Skeletal muscle satellite cell (primary cell): ENCODE measurements around the gene NHERF2.

Source experiments
- H3K27me3 ChIP-seq: 2 replicates; pipeline ENCODE4 v1.7.0; 2013; ENCODE audit warnings: low read length; ENCODE audit not compliant: control insufficient read depth, insufficient read depth
- H3K36me3 ChIP-seq: 2 replicates; pipeline ENCODE4 v1.7.0; 2013; ENCODE audit warnings: mild to moderate bottlenecking, control low read depth, low read length; ENCODE audit not compliant: insufficient read depth
- H3K4me1 ChIP-seq: 2 replicates; pipeline ENCODE4 v1.7.0; 2013; ENCODE audit warnings: low read length; ENCODE audit not compliant: control insufficient read depth, insufficient read depth
- H3K4me2 ChIP-seq: 2 replicates; pipeline ENCODE4 v1.7.0; 2013; ENCODE audit warnings: mild to moderate bottlenecking, low read length
- H3K4me3 ChIP-seq: 2 replicates; pipeline ENCODE4 v1.7.0; 2013; ENCODE audit warnings: low read length
- H3K9ac ChIP-seq: 2 replicates; pipeline ENCODE4 v1.7.0; 2013; ENCODE audit warnings: mild to moderate bottlenecking, low read depth, low read length, moderate library complexity
- H3K9me3 ChIP-seq: replicated peaks from 2 replicates; pipeline ENCODE4 v1.7.0; 2013; ENCODE audit warnings: mild to moderate bottlenecking, control low read depth, low read length

The NHERF2 gene

GRCh38 chr16:2002406-2003230, 24.1 kb upstream of the NHERF2 start:
- no peak overlapping the region for H3K4me3 ChIP-seq
- no peak overlapping the region for H3K9ac ChIP-seq
- H3K36me3 ChIP-seq: peaks cover 53% of the 10 kb centered on the region
- H3K9me3 ChIP-seq: no peaks in the 10 kb centered on the region
- H3K4me1 ChIP-seq: peaks cover 45% of the 10 kb centered on the region
- H3K4me2 ChIP-seq: no peak overlapping the region
- no peaks in the 10 kb centered on the region for H3K27me3 ChIP-seq

GRCh38 chr16:2003231-2003826, 23.4 kb upstream of the NHERF2 start:
- Histone ChIP-seq H3K4me2 (no peak overlapping the region), H3K27me3 (no peaks in the 10 kb centered on the region), H3K9ac (no peak overlapping the region), H3K36me3 (peaks cover 47% of the 10 kb centered on the region), H3K4me3 (no peak overlapping the region), H3K4me1 (peaks cover 45% of the 10 kb centered on the region), H3K9me3 (no peaks in the 10 kb centered on the region)

GRCh38 chr16:2003827-2004641, 22.7 kb upstream of the NHERF2 start:
- Histone ChIP-seq H3K4me3 (peak overlapping the region; percentile 38), H3K9ac (peak overlapping the region; percentile 39), H3K9me3 (no peaks in the 10 kb centered on the region), H3K36me3 (peaks cover 44% of the 10 kb centered on the region), H3K4me2 (peak overlapping the region; percentile 66), H3K27me3 (no peaks in the 10 kb centered on the region), H3K4me1 (peaks cover 48% of the 10 kb centered on the region)

GRCh38 chr16:2004795-2005517, 21.7 kb upstream of the NHERF2 start:
- Histone ChIP-seq H3K27me3 (no peaks in the 10 kb centered on the region), H3K36me3 (peaks cover 35% of the 10 kb centered on the region), H3K4me3 (peak overlapping the region; percentile 38), H3K9me3 (no peaks in the 10 kb centered on the region), H3K4me1 (peaks cover 49% of the 10 kb centered on the region), H3K9ac (peak overlapping the region; percentile 39), H3K4me2 (peak overlapping the region; percentile 66)

- Histone ChIP-seq H3K36me3 (peaks cover 30% of the 10 kb centered on the region), H3K9ac (peak overlapping the region; percentile 39), H3K4me1 (peaks cover 56% of the 10 kb centered on the region), H3K4me3 (no peak overlapping the region), H3K9me3 (no peaks in the 10 kb centered on the region), H3K4me2 (peak overlapping the region; percentile 66), H3K27me3 (no peaks in the 10 kb centered on the region)
These were observed 21.1 kb upstream of the NHERF2 start for GRCh38 chr16:2005646-2006045.

GRCh38 chr16:2006317-2006716, 20.4 kb upstream of the NHERF2 start:
- H3K9me3 ChIP-seq: no peaks in the 10 kb centered on the region
- H3K36me3 ChIP-seq: peaks cover 24% of the 10 kb centered on the region
- no peak overlapping the region for H3K4me3 ChIP-seq
- H3K4me2 ChIP-seq: peak overlapping the region; percentile 93
- H3K9ac ChIP-seq: peak overlapping the region; percentile 4
- H3K4me1 ChIP-seq: peaks cover 58% of the 10 kb centered on the region
- no peaks in the 10 kb centered on the region for H3K27me3 ChIP-seq

- peaks cover 58% of the 10 kb centered on the region for H3K4me1 ChIP-seq
- no peaks in the 10 kb centered on the region for H3K9me3 ChIP-seq
- peak overlapping the region; percentile 93 for H3K4me2 ChIP-seq
- peak overlapping the region; percentile 74 for H3K4me3 ChIP-seq
- H3K27me3 ChIP-seq: no peaks in the 10 kb centered on the region
- peaks cover 14% of the 10 kb centered on the region for H3K36me3 ChIP-seq
- H3K9ac ChIP-seq: peak overlapping the region; percentile 95
These were observed 19.4 kb upstream of the NHERF2 start for GRCh38 chr16:2007081-2007836.

- Histone ChIP-seq H3K4me1 (peaks cover 58% of the 10 kb centered on the region), H3K9ac (peak overlapping the region; percentile 95), H3K27me3 (no peaks in the 10 kb centered on the region), H3K36me3 (peaks cover 6% of the 10 kb centered on the region), H3K9me3 (no peaks in the 10 kb centered on the region), H3K4me2 (peak overlapping the region; percentile 93), H3K4me3 (peak overlapping the region; percentile 74)
These were observed 18.6 kb upstream of the NHERF2 start for GRCh38 chr16:2008009-2008526.

GRCh38 chr16:2008631-2009163, 18.0 kb upstream of the NHERF2 start:
- Histone ChIP-seq H3K9ac (peak overlapping the region; percentile 95), H3K4me1 (peaks cover 58% of the 10 kb centered on the region), H3K27me3 (no peaks in the 10 kb centered on the region), H3K4me3 (peak overlapping the region; percentile 74), H3K9me3 (no peaks in the 10 kb centered on the region), H3K36me3 (peaks cover under 1% of the 10 kb centered on the region), H3K4me2 (peak overlapping the region; percentile 93)

- H3K9ac ChIP-seq: peak overlapping the region; percentile 95
- H3K4me2 ChIP-seq: peak overlapping the region; percentile 93
- peaks cover 54% of the 10 kb centered on the region for H3K4me1 ChIP-seq
- no peaks in the 10 kb centered on the region for H3K36me3 ChIP-seq
- H3K27me3 ChIP-seq: no peaks in the 10 kb centered on the region
- H3K4me3 ChIP-seq: peak overlapping the region; percentile 74
- H3K9me3 ChIP-seq: no peaks in the 10 kb centered on the region
These were observed 17.5 kb upstream of the NHERF2 start for GRCh38 chr16:2009164-2009711.
